ENCODE measurements around the gene ZC3H12D. TPM values are rescaled to one million over a fixed set of nuclear protein-coding genes. Genes with fewer than 3 reads are reported as not detected.

Gene ZC3H12D
- polyA plus RNA-seq, 5 donors: 0.62 to 1.1 (median 0.80) TPM

- DNase-seq: peak in 1 of 2 donors; percentile 24
Measured at GRCh38 chr6:149443411-149444181, 41.2 kb downstream of the ZC3H12D start.

- DNase-seq: no peak
Measured at GRCh38 chr6:149441740-149442139, 43.1 kb downstream of the ZC3H12D start.

GRCh38 chr6:149440735-149441671 is 43.8 kb downstream of the ZC3H12D start:
- DNase-seq: no peak

- no peak for DNase-seq
Measured at GRCh38 chr6:149439626-149440025, 45.2 kb downstream of the ZC3H12D start.

- no peak for DNase-seq
Measured at GRCh38 chr6:149438855-149439254, 46.0 kb downstream of the ZC3H12D start.

- no peak for DNase-seq
Measured at GRCh38 chr6:149437212-149437611, 47.6 kb downstream of the ZC3H12D start.

- no peak for DNase-seq
Measured at GRCh38 chr6:149436647-149437046, 48.2 kb downstream of the ZC3H12D start.

- DNase-seq: no peak
Measured at GRCh38 chr6:149435919-149436586, 48.8 kb downstream of the ZC3H12D start.

- DNase-seq: no peak
Measured at GRCh38 chr6:149433881-149434280, 50.9 kb downstream of the ZC3H12D start.

- DNase-seq: no peak
Measured at GRCh38 chr6:149433405-149433804, 51.4 kb downstream of the ZC3H12D start.

GRCh38 chr6:149431905-149432775 is 52.7 kb downstream of the ZC3H12D start:
- DNase-seq: peak; percentile 73 to 83

GRCh38 chr6:149429427-149430360 is 55.1 kb downstream of the ZC3H12D start:
- no peak for DNase-seq

- DNase-seq: no peak
Measured at GRCh38 chr6:149428606-149429005, 56.2 kb downstream of the ZC3H12D start.

GRCh38 chr6:149425754-149426153 is 59.1 kb downstream of the ZC3H12D start:
- no peak for DNase-seq

GRCh38 chr6:149425224-149425623 is 59.6 kb downstream of the ZC3H12D start:
- no peak for DNase-seq

GRCh38 chr6:149423964-149424440 is 60.8 kb downstream of the ZC3H12D start:
- DNase-seq: no peak

GRCh38 chr6:149422581-149422980 is 62.2 kb downstream of the ZC3H12D start:
- DNase-seq: no peak

GRCh38 chr6:149421132-149421531 is 63.7 kb downstream of the ZC3H12D start:
- no peak for DNase-seq

- no peak for DNase-seq
Measured at GRCh38 chr6:149419696-149420404, 65.0 kb downstream of the ZC3H12D start.

Measured in right lung (tissue), 5 donors.